SH-SY5Y (cell line): ENCODE measurements around the gene CCDC136.

Experiments used
- GATA2 ChIP-seq: IDR thresholded peaks from 2 replicates; pipeline ENCODE4 v1.6.1; 2011; ENCODE audit warnings: mild to moderate bottlenecking, low read depth, low read length
- GATA3 ChIP-seq: IDR thresholded peaks from 2 replicates; pipeline ENCODE4 v1.6.1; 2011; ENCODE audit warnings: low read depth, mild to moderate bottlenecking, low read length, moderate library complexity

DNA sequence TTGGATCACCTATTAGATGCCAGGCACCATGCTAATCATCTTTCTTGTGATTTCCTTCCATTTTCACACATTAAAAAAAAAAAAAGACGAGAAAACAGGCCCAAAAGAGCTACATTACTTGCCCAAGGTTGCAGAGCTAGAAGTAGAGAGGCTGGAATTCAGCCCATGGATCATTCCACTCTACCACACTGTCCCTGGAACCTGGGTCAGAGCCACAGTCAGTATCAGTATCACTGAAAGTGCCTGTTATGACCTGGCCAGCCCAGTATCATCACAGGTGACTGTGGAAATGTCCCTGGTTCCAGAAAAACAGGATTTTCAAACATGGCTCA is 35.1 kb downstream of the CCDC136 start:
- no peak for TF ChIP-seq GATA2
- no peak for TF ChIP-seq GATA3
